COLO668 (cell line): ENCODE results near the gene UBALD1.
"Not testable (repeated sequence)": the region's sequence is repeated elsewhere in the genome, so short reads cannot be mapped to it uniquely, and the experiment has no call there.

Source experiments
- DNase-seq: peaks from one replicate; lab custom pipeline; 2025; ENCODE audit not compliant: unreplicated experiment; lab: John Stamatoyannopoulos, UW

Gene UBALD1

DNA sequence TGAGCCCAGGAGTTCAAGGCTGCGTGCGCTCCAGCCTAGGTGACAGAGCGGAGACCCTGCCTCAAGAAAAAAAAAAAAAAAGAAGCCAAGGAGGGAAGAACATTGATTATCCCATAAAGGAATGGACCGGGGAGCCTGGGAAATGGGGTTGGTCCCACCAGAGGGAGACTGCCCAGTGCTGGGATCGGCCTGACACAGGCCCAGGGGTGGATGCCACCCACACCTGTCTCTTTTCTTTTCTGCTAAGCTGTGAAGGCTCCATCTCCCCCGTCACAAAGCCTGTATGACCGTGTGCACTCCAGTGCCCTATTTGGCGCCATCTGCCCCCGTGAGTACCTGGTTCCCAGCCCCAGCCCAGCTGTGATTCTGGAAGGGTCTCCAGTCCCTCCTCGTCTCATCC is 15.7 kb downstream of the UBALD1 start:
- no peak for DNase-seq

DNA sequence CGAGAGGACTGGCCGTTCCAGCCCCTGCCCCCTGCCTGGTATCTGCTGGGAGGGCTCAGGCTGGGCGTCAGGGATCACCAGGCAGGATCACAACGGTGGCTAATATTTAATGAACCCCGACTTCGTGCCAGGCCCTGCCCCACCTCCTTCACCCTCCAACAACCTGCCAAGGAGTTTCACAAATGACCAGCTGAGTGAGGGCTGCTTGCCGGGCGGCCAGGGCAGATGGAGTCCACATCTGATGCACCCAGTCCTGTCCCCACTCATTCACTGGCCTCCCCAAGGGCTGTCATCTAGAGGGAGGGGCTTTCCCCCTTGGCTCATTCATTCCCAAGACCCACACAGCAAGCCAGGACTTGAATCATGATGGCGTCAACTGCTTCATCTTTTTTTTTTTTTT is 17.5 kb downstream of the UBALD1 start:
- DNase-seq: no peak

DNA sequence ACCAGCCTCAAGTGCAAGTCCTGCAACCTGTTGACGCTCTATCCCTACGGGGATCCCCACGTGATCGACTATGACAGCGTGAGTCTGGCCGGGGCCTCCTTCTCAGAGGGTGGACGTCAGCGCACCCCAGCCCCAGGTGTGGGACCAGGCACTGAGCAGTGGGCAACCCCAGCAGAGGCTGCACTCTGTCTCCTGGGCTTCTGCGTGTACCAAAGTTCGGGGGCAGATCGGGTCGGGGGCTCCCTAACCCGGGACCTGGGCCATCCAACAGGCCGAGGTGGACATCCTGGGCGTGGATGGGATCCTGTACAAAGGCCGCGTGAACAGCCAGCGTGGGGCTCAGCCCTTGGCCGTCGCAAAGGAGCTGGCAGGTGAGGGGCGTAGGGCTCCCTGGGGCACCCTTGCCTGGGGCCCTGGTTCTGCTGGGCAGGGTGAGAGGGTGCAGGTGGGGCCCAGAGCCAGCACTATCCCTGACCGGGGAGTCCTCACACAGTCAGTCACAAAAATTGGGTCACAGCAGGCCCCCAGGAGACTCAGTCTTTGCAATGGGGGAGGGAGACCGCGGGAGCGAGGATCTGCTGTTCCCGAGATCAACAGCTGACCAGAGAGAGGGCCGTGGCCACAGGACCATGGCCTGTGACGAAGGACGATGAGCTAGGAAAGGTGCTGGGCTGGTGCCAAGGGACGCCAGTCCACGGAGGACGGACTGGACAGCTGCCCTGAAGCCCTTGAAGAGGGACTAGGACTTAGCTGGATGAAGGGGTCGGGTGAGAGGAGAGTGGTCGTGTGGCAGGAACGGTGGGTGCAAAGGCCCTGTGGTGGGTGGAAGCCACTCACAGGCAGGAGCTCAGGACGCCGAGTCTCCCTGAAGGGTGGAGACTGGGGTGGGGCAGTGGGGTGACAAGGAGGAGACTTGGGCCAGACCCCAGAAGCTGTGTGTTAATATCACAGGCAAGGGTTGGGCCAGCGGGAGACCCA is 20.0 kb downstream of the UBALD1 start:
- DNase-seq: no peak

DNA sequence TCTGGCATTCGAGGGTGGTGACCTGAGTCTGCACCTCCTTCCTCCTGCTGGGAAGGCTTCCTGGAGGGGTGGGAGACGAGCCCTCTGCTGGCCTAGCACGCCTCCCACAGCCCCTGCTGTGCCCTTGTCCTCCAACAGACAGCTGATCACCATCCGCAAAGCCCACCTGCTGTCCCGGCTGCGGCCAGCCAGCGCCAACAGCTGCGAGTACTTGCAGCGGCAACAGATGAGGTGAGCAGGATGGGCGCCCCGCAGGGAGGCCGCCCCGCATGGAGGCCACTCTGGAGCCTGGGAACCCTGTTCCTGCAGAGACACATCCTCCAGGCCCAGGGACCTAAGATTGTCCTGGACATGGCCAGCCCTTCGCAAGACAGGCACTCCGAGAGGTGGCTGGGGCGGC is 21.6 kb downstream of the UBALD1 start:
- DNase-seq: no peak

DNA sequence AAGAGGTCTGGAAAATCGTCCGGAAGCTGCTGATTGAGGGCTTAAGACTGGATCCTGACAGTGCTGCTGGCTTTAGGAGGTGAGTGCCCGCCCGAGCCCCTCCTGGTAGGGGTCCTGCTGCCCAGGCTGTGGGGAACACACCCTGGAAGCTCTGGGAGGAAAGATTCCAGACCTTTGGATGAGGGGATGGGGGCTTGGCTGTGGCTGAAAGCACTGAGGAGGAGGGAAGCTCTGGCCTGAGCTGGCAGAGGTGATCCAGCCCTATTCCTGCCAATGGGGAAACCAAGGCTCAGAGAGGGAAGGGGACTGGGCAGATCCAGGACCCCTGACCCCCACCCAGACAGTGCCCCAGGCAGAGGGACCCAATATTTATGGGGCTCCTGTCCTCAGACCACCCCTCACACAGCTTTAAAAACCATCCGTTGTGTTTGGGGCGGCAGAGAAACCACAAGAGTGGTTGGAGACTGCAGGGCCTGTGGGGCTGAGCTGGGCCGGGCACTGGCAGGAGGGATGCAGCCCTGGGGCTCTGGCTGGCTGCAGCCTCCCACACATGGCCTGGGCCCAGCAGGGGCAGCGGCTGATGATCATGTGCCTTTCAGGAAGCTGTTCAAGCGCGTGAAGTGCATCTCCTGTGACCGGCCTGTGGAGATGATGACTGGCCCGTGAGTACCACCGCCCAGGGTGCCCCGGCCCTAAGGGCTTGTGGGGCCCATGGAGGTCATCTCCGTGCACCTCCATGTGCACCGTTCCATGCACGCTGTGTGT is 22.8 kb downstream of the UBALD1 start:
- DNase-seq: no peak

DNA sequence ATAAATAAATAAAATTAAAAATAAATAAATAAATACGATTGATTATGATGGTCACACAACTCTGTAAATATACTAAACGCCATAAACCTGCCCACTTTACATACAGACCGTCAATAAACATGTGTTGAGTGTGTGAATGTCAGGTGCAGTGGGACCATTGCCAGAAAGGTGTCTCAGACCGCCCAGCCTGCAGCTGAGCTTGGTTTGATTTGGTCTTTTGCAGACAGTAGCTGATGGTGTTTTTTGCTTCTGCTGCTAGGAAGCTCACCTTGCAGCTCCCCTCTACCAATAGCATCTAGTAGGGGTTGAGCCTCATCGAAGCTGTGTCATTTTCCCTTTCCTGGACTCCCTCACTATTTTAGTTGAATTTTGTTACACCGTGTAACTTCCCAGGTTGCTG is 23.5 kb downstream of the UBALD1 start:
- peak; percentile 13 for DNase-seq

DNA sequence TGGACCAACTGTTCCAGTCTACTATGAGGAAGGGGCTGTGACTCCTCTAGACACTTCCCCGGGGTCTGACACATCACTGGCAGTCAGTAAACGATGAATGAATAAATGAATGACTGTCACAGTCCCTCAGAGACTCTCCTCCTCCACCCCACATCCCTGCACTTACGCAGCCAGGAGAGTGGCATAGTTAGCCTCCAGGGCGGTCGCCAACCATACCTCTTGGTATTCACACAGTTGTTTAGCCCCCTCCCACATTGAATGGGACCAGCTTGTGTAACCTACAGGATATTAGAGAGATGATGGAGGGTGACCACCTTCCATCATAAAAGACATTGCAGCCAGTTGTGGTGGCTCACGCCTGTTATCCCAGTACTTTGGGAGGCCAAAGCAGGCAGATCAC is 25.7 kb downstream of the UBALD1 start:
- DNase-seq: no peak

DNA sequence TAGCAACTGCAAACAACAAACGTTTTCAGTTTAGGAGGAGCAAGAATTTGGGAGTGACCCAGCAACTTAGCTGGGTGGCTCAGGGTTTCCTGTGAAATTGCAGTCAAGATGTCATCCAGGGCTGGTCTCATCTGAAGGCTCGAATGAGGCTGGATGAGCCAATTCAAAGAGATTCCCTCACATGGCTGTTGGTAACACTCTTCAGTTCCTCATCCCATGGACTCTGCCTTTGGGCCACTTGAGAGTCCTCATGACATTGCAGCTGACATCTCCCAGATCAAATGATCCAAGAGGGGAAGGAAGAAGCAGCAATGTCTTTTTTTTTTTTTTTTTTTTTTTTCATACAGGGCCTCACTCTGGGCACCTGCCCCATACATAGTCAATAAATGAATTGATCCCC is 26.3 kb downstream of the UBALD1 start:
- no peak for DNase-seq

DNA sequence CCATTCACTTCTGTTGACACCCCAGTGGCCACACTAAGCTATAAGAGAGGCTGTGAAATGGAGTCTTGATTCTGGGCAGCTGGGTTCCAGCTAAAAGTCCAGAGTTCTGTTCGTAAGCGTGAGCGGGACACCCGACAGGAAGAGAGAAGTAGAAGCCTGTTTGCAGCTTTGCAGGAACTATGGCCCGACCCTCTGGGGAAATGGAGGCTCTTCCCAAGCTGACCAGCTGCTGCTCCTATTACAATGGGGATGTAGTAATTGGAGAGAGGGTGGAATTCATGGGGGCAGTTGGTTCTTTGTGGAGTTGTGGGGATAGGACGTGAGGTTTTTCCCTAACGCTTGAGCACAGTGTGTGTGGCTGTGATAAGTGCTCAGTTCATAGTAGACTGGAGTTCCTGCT is 28.4 kb downstream of the UBALD1 start:
- no peak for DNase-seq

DNA sequence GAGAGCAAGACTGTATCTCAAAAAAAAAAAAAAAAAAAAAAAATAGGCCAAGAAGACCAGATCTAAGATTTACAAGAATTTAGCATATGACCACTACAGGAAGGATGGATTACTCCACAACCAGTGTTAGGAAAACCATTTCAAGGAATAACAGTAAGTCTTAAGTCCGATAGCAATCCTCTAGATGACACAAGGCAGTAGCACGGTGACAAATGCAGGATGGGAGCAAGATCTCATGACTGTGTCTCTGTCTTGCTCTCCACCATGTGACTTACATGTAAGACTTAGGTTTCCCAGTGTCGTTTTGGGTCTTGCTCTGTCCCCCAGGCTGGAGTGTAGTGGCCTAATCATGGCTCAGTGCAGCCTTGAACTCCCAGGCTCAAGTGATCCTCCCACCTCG is 30.8 kb downstream of the UBALD1 start:
- DNase-seq: no peak

DNA sequence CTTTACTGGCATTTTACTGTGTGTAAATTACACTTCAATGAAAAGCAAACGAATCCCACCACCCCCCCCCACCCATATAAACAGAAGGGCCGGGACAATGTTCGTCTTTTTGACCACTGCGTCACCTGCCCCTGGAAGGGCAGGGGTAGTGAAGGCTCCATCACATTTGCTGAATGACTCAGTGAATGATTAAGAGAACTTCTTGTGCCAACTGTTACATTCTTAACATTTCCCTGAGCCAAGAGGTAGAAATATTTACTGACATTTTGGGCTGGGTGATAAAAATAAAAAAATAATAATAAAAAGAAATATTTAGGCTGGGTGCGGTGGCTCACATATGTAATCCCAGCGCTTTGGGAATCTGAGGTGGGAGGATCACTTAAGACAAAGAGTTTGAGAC is 34.4 kb downstream of the UBALD1 start:
- no peak for DNase-seq

DNA sequence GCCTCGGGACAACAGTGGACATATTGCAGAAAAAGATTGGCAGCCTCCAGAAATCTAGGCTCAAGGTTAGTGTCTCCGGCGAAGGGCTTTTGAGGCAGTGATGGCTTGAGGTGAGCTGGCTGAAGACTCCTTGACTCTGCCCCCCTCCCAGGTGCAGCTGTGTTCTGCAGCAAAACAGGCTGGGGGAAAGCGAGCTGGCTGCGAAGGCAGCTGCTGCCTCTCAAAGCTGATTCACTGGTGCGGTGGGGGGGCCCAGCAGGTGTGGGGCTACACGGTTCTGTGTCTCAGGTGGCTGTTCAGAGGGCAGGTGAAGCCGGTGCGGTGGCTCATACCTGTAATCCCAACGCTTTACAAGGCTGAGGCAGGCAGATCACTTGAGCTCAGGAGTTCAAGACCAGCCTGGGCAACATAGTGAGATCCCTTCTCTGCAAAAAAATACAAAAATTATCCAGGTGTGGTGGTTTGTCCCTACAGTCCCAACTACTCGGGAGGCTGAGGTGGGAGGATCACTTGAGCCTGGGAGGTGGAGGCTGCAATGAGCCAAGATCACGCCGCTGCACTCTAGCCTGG is 35.6 kb downstream of the UBALD1 start:
- peak; percentile 78 for DNase-seq

DNA sequence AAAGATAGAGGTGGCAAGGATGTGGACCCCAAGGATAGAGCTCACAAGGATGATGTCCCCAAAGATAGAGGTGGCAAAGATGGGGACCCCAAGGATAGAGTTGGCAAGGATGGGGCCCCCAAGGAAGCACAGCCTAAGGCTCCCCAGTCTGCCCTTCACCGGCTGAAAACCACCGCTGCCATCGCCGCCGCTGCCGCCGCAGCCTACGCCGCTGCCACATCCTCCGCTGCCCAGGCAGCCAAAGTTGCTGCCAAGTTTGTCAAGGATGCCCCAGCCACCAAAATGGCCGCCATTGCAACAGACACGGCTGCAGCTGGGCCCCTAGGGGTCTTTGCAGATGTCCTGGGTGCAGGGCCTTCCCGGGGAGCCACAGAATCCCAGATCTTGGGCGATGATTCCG is 38.7 kb downstream of the UBALD1 start:
- no peak for DNase-seq

DNA sequence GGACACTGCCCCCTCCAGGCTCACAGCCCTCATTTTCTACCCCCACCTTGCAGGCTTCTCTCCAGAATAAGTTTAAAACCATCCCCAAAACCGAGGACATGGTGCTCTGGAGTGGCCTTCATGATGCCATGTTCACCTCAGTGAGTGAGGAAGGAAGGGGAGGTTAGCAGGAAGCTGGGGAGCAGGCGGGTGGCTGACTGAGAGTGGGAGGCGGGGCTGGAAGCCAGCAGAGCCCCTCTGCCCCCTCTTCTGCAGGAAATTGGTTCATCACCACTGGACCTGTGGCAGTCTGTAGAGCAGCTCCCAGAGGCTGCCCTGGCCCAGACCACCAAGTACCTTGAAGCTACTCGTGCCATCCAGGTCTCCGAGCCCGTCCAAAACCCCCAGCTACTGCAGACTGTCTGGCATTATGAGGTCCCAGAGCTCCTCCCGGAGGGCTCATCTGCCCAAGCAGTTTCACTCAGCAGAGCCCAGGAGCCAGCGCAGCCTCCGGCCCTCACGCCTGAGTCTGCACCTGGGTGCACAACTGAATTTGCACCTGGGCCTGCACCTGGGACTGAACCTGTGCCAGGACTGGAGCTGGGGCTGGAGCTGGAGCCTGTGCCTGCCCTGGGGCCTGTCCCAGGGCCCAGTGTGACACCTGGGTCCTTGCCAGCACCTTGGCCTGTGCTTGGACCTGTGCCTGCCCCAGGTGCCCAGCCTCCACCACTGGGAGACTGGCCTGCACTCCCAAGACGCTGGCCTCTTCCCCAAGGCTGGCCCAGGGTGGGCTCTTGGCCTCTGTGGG is 39.6 kb downstream of the UBALD1 start:
- no peak for DNase-seq

DNA sequence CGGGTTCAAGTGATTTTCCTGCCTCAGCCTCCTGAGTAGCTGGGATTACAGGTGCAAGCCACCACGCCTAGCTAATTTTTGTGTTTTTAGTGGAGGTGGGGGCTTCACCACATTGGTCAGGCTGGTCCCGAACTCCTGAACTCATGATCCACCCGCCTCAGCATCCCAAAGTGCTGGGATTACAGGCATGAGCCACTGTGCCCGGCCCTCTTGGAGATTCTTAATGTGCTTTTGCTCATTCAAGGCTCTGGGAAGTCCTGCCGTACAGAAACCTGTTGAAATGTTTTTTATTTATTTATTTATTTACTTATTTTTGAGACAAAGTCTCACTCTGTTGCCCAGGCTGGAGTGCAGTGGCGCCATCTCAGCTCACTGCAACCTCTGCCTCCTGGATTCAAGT is 40.8 kb downstream of the UBALD1 start:
- not testable (repeated sequence) for DNase-seq

DNA sequence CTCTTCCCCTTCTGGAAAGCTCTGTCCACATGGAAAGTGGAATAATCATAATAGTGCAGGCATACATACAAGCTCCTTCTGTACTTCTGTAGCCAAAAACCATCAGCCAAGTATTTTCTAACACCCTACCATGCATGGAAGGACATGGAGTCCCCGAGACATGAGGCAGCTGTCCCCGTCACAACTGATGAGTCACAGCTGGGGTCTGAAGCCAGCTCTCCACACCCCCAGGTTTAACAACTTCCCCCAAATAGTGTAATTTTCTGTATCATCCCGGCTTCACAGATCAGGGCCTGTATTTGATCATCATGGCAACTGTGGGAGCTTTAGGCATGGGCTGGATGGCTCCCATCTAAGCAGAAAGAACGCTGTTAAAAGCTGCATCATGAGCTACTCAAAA is 42.0 kb downstream of the UBALD1 start:
- no peak for DNase-seq

DNA sequence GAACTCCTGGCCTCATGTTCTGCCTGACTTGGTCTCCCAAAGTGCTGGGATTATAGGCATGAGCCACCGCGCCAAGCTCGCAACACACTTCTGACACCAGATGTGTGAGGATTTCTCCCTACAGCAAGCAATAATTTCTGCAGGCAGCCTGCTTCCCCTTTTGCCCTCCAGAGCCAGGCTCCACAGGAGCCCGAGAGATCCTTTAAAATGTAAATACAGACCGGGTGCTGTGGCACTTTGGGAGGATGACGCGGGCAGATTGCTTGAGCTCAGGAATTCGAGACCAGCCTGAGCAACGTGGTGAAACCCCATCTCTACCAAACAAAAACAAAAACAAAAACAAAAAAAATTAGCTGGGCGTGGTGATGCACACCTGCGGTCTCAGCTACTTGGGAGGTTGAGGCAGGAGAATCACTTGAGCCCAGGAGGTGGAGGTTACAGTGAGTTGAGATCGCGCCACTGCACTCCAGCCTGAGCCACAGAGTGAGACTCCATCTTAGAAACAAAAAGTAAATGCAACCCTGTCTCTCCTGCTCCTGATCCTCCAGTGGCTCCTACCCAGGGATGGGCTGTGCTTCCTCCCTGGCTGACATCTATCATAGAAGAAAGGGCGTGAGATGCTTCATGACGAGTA is 43.9 kb downstream of the UBALD1 start:
- no peak for DNase-seq

DNA sequence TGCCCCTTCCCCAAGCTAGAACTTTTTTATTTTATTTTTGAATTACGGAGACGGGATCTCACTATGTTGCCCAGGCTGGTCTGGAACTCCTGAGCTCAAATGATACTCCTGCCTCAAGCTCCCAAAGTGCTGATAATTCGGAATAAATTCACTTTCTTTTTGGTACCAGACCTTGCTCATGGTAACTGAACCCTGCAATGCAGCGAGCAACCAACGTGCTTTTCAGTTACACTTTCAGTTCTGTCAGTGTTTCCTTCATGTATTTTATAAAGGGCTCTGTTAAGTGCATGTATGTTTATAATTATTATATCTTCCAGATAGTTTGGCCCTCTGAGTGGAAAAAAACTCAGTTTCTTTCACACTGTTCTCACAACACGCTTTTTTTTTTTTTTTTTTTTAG is 44.6 kb downstream of the UBALD1 start:
- DNase-seq: no peak

DNA sequence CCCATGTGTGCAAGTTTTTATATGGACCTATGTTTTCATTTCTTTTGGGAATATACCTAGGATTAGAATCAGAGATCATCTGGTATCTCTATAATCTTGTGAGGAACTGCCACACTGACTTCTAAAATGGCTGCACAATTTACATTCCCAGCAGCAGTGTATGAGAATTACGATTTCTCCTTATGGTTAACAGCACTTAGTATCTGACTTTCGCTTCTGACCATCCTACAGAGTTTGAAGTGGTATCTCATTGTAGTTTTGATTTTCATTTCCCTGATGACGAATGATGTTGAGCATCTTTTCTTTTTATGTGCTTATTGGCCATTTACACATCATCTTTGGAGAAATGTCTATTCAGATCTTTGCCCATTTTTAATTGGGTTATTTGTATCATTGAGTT is 48.5 kb downstream of the UBALD1 start:
- no peak for DNase-seq

DNA sequence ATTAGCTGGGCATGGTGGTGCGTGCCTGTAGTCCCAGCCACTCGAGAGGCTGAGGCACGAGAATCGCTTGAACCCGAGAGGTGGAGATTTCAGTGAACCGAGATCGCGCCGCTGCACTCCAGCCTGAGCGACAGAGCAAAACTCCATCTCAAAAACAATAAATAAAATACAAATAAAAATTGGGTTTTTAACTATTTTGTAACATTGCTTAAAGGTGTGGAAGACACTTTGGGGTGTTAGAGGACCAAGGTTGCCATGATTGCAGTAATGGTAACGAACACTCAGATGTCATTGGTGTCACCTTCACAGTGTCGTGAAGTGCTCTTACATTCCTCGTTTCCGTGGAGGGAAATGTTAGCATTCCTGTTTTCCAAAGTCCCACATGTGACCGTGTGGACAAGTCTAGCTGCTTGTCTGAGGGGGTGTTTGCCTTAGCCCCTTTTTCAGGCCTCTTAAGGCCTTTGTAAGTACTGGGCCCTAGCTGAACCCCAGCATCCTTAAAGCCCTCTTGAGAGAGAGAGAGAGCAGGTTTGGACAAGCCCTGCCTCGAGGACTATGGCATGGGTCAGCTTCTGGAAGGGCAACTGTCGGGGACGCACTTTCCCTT is 49.9 kb downstream of the UBALD1 start:
- no peak for DNase-seq
